ENCODE measurements around the gene INAFM2. TPM values are rescaled to one million over a fixed set of nuclear protein-coding genes. Genes with fewer than 3 reads are reported as not detected.

Gene INAFM2
- polyA plus RNA-seq, 6 donors from 2014 or later = 0.32 to 3.4 (median 1.4) TPM

DNA sequence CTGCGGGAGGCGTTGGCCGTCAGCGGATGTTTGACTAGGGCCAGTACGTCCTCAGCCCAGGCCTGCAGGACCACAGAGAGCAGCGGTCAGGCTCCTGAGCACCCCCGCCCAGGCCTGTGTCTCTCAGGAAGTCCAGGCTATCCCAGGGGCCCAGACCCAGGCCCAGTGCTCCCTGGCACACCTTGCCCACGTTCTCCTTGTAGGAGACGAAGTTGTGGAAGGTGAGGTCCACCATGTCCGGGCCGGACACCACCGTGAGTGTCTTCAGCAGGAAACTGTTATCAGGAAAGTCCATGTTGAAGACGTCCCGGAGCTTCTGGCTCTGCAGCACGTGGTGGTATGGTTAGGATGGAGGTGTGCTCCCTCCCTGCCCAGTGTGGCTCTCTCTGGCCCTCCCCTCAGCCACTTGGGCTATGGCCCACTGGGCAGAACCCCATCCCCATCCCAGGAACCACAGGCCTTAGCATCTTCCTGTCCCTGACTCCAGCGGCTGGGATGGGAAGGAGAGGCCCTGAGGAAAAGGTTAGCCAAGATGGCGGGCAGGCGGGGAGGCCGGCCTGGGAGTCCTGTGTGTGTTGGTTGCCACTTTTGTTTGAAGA, 21.1 kb upstream of the INAFM2 start:
- Mint-ChIP-seq H3K9me3 (peaks cover 0 to 15% (median 6%) of the 10 kb centered on the region in 7 donors), H3K27me3 (no peaks in the 10 kb centered on the region), H3K4me3 (no peak overlapping the region), H3K27ac (no peak overlapping the region), H3K36me3 (peaks cover 18 to 43% of the 10 kb centered on the region in 2 donors), H3K4me1 (peaks cover 32 to 36% (median 35%) of the 10 kb centered on the region in 3 donors)
- DNase-seq (no peak), ATAC-seq (ENCODE audit: low read depth in 2 of 2) (no peak)

- Mint-ChIP-seq H3K27ac (no peak overlapping the region), H3K4me3 (no peak overlapping the region), H3K27me3 (no peaks in the 10 kb centered on the region), H3K9me3 (peaks cover 0 to 15% (median 6%) of the 10 kb centered on the region in 7 donors), H3K4me1 (peaks cover 33 to 38% (median 36%) of the 10 kb centered on the region in 3 donors), H3K36me3 (peaks cover 18 to 37% of the 10 kb centered on the region in 2 donors)
- ATAC-seq (ENCODE audit: low read depth in 2 of 2) (no peak), DNase-seq (no peak)
Observed at GRCh38 chr15:40302981-40303380, 20.5 kb upstream of the INAFM2 start.

- peak overlapping the region in 3 of 6 donors; percentile 61 to 69 (median 68) for H3K27ac Mint-ChIP-seq
- H3K27me3 Mint-ChIP-seq = no peaks in the 10 kb centered on the region
- H3K4me1 Mint-ChIP-seq = peaks cover 37 to 40% (median 40%) of the 10 kb centered on the region in 3 donors
- no peak for DNase-seq
- H3K4me3 Mint-ChIP-seq = no peak overlapping the region
- no peak for ATAC-seq (ENCODE audit: low read depth in 2 of 2)
- peaks cover 0 to 15% (median 6%) of the 10 kb centered on the region in 7 donors for H3K9me3 Mint-ChIP-seq
- H3K36me3 Mint-ChIP-seq = peaks cover 18 to 33% of the 10 kb centered on the region in 2 donors
Observed at GRCh38 chr15:40303576-40303975, 19.9 kb upstream of the INAFM2 start.

DNA sequence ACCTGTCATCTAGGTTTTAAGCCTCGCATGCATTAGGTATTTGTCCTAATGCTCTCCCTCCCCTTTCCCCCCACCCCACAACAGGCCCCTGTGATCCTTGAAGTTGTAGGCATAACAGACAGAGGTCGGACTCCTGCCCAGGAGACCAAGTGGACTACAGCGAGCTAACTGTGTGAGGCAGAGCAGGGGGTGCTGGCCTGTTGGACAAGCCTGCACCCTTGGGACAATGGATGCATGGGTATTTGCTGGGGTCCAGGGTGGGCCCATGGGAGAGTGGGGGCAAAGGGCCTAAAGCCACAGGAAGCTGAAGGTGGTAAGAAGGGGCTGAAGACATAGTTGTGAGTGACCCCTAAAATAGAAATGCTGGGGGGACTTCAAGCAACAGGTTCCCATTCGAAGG, 18.2 kb upstream of the INAFM2 start:
- DNase-seq (no peak), ATAC-seq (ENCODE audit: low read depth in 2 of 2) (no peak)
- Mint-ChIP-seq H3K27ac (peak overlapping the region in 2 of 6 donors; percentile 42 to 54), H3K36me3 (peaks cover 8 to 23% of the 10 kb centered on the region in 2 donors), H3K4me1 (peaks cover 50 to 57% (median 55%) of the 10 kb centered on the region in 3 donors), H3K27me3 (no peaks in the 10 kb centered on the region), H3K9me3 (peaks cover 0 to 6% (median 4%) of the 10 kb centered on the region in 7 donors), H3K4me3 (peak overlapping the region in 4 of 8 donors; percentile 18 to 93 (median 55))

DNA sequence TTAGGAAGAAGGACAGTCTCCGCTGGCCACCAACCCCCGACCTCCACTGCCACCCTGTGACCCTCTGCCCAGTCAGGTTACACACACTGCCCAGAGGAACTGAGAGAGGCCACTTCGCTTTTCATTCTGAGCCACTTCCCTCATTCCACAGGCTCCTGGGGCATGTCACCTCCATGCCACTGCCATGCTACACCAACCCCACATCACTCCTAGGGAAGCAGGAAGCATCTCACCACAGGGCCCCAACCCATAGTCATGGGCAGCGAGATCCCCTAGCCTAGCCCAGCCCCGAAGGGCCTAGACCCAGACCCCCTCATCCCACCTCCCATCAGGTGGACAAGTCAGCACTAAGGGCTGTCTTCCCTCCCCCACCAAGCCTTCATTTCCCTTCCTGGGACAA, 17.1 kb upstream of the INAFM2 start:
- H3K27ac Mint-ChIP-seq = peak overlapping the region in 5 of 6 donors; percentile 42 to 92 (median 78)
- H3K9me3 Mint-ChIP-seq = no peaks in the 10 kb centered on the region
- peak overlapping the region; percentile 92 to 97 (median 94) for H3K4me3 Mint-ChIP-seq
- H3K36me3 Mint-ChIP-seq = peaks cover 0 to 15% of the 10 kb centered on the region in 2 donors
- peaks cover 50 to 59% (median 55%) of the 10 kb centered on the region in 3 donors for H3K4me1 Mint-ChIP-seq
- H3K27me3 Mint-ChIP-seq = no peaks in the 10 kb centered on the region
- DNase-seq (no peak), ATAC-seq (ENCODE audit: low read depth in 2 of 2) (no peak)

- Mint-ChIP-seq H3K4me1 (peaks cover 50 to 59% (median 55%) of the 10 kb centered on the region in 3 donors), H3K27ac (peak overlapping the region; percentile 42 to 98 (median 69)), H3K9me3 (no peaks in the 10 kb centered on the region), H3K4me3 (peak overlapping the region; percentile 92 to 97 (median 94)), H3K36me3 (peaks cover 0 to 10% of the 10 kb centered on the region in 2 donors), H3K27me3 (no peaks in the 10 kb centered on the region)
- ATAC-seq (ENCODE audit: low read depth in 2 of 2) = no peak
- DNase-seq = no peak
Observed at GRCh38 chr15:40306908-40307307, 16.6 kb upstream of the INAFM2 start.

- Mint-ChIP-seq H3K27me3 (peaks cover 0 to 4% (median 0%) of the 10 kb centered on the region in 3 donors), H3K4me3 (peak within 1 kb of the TSS; percentile 92 to 97 (median 94)), H3K4me1 (peaks cover 50 to 59% (median 55%) of the 10 kb centered on the region in 3 donors), H3K27ac (peak within 1 kb of the TSS; percentile 86 to 98 (median 94)), H3K36me3 (peaks cover 0 to 9% of the 10 kb centered on the region in 2 donors), H3K9me3 (no peaks in the 10 kb centered on the region)
- DNase-seq (peak; percentile 71), ATAC-seq (ENCODE audit: low read depth in 2 of 2) (peak; percentile 78)
Observed at GRCh38 chr15:40307421-40308211, 15.9 kb upstream of the INAFM2 start, which contains the start of gene PLCB2. PLCB2 (minus strand) TSS chr15:40307935; CDS start chr15:40307672, 263 bp downstream.

GRCh38 chr15:40309344-40309862, 14.1 kb upstream of the INAFM2 start:
- Mint-ChIP-seq H3K4me3 (peak overlapping the region; percentile 88 to 97 (median 94)), H3K36me3 (no peaks in the 10 kb centered on the region), H3K9me3 (no peaks in the 10 kb centered on the region), H3K27ac (peak overlapping the region in 5 of 6 donors; percentile 6 to 98 (median 92)), H3K27me3 (peaks cover 0 to 5% (median 0%) of the 10 kb centered on the region in 3 donors), H3K4me1 (peaks cover 42 to 50% (median 46%) of the 10 kb centered on the region in 3 donors)
- DNase-seq (no peak), ATAC-seq (ENCODE audit: low read depth in 2 of 2) (no peak)

GRCh38 chr15:40310001-40310959, 13.2 kb upstream of the INAFM2 start:
- peak; percentile 48 for DNase-seq
- H3K4me1 Mint-ChIP-seq = peaks cover 35 to 44% (median 37%) of the 10 kb centered on the region in 3 donors
- H3K27ac Mint-ChIP-seq = peak overlapping the region in 4 of 6 donors; percentile 27 to 92 (median 75)
- ATAC-seq (ENCODE audit: low read depth in 2 of 2) = peak; percentile 26 to 27
- H3K36me3 Mint-ChIP-seq = no peaks in the 10 kb centered on the region
- H3K27me3 Mint-ChIP-seq = peaks cover 0 to 10% (median 0%) of the 10 kb centered on the region in 3 donors
- no peaks in the 10 kb centered on the region for H3K9me3 Mint-ChIP-seq
- H3K4me3 Mint-ChIP-seq = peak overlapping the region; percentile 73 to 97 (median 93)

DNA sequence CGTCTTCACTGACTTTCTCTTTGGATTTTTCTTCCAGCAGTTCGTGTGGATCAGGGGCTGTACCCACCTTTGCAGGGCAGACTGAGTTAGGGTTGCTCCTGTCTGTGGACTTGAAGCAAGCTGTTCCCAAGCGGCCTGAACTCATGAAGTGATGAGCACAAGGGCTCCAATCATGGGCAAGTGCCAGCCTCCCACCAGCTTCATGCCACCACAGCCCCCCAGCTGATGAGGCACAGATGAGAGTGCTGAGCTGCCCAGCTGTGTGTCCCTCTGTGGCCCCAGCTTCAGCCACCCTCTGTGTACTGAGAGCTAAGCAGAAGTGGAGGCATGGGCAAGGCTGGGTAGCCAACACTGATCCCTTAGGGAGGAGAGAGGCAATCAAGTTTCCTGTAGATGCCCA, 12.5 kb upstream of the INAFM2 start:
- Mint-ChIP-seq H3K9me3 (no peaks in the 10 kb centered on the region), H3K4me1 (peaks cover 33 to 41% (median 33%) of the 10 kb centered on the region in 3 donors), H3K36me3 (no peaks in the 10 kb centered on the region), H3K27ac (peak overlapping the region in 2 of 6 donors; percentile 37 to 93), H3K4me3 (peak overlapping the region in 2 of 8 donors; percentile 38 to 58), H3K27me3 (peaks cover 0 to 17% (median 6%) of the 10 kb centered on the region in 3 donors)
- ATAC-seq (ENCODE audit: low read depth in 2 of 2) (no peak), DNase-seq (no peak)

DNA sequence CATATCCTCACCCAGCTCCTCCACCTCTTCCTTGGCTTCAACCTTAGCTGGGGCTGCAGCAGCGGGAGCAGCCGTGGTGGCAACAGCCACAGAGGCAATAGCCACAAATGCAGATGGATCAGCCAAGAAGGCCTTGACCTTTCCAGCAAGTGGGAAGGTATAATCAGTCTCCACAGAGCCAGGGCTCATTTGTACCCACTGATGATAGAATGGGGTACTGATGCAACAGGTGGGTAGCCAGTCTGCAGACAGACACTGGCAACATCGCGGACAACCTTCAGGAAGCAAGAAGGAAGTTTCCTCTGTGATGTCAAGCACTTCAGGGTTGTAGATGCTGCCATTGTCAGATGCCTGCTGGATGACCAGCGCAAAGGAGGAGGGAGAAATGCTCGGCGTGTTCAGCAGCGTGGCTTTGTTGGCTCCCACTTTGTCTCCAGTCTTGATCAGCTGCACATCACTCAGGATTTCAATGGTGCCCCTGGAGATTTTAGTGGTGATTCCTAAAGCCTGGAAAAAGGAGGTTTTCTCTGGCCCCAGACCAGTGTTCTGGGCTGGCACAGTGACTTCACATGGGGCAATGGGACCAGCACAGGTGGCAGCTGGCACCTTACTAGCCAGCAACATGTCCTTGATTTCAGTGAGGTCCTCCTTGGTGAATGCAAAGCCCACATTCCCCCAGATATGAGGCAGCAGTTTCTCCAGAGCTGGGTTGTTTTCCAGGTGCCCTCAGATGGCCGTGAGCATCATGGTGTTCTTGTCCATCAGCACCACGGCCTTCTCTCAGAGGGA, 10.9 kb upstream of the INAFM2 start:
- Mint-ChIP-seq H3K9me3 (no peaks in the 10 kb centered on the region), H3K36me3 (no peaks in the 10 kb centered on the region), H3K27me3 (peaks cover 4 to 26% (median 13%) of the 10 kb centered on the region in 3 donors), H3K4me3 (peak overlapping the region in 1 of 8 donors; percentile 57), H3K4me1 (peaks cover 27 to 37% (median 28%) of the 10 kb centered on the region in 3 donors), H3K27ac (no peak overlapping the region)
- ATAC-seq (ENCODE audit: low read depth in 2 of 2) = no peak
- DNase-seq = no peak

All from naive B cell (primary cell).